GM18520 (cell line): Measurements from ENCODE around the gene YAP1.
"Not testable (repeated sequence)": the region's sequence is repeated elsewhere in the genome, so short reads cannot be mapped to it uniquely, and the experiment has no call there.

Experiments
- ATAC-seq: cut with Tn5 transposase; IDR thresholded peaks from one replicate; pipeline ENCODE4 v1.9.1; 2021; ENCODE audit not compliant: unreplicated experiment

Gene YAP1

GRCh38 chr11:102238391-102238821 is 128.2 kb downstream of the YAP1 start:
- ATAC-seq, result no peak

DNA sequence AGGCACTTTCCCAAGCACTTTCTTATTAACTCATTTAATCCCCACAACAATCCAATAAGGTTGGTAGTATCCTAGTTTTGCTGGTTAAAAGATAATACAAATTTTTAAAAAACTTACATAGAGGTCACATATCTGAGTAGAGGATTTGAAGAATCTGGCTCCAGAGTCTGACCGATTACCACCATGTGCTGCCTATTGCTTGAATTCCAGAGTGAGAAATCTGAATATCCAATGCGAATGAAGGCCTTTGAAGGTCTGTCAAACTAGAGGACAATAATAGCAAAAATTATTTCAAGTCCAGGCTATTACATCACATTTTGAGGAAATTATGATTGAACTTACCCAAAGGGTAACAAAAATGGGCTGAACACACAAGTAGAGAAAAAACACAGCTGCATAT is 129.2 kb downstream of the YAP1 start:
- ATAC-seq, result no peak

DNA sequence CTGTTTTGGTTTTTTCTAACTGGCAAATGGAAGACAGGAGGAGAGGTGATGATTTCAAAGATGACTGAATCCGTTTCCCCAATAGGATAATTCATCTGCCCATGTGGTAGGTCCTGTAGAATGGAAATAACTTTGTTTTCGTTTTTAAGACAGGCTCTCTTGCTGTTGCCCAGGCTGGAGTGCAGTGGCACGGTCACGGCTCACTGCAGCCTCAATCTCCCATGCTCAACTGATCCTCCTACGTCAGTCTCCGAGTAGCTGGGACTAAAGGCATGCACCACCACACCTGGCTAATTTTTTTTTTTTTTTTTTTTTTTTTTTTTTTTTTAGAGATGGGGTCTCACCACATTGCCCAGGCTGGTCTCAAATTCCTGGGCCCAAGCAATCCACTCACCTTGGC is 129.7 kb downstream of the YAP1 start:
- no peak for ATAC-seq

GRCh38 chr11:102240502-102240901 is 130.3 kb downstream of the YAP1 start:
- peak; percentile 41 for ATAC-seq

DNA sequence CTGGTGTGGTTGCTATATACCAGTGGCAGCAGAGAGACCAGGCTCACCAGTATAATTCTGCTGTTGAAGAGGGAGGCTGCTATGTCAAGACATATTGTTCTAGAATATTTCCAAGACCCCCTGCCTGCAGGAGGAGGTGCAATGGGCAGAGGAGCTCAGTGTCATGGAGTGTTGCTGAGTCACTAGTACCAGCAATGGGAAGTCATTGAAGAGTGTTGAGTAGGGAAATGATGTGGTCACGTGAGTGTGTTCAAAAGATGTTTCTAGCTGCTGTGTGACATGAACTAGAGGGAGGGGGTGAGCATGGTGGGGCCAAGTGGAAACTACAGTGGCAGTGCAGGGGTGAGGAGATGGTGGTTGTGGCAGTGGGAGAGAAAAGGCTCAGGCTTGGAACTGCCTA is 130.8 kb downstream of the YAP1 start:
- ATAC-seq, result no peak

DNA sequence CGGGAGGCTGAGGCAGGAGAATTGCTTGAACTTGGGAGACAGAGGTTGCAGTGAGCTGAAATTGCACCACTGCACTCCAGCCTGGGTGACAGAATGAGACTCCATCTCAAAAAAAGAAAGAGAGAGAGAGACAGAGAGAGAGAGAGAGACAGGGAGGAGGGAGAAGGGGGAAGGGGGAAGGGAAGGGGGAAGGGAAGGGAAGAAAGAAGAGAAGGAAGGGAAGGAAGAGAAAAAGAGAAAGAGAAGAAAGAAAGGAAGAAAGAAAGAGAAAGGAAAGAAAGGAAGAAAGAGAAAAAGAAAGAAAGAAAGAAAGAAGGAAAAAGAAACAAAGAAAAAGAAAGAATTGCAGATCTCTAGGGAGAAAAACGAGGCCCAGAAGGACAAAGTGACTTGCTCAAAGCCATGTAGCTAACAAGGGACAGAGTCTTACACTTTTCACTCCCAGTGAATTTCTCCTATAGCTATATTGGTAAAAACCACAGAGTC is 133.2 kb downstream of the YAP1 start:
- ATAC-seq, result no peak

DNA sequence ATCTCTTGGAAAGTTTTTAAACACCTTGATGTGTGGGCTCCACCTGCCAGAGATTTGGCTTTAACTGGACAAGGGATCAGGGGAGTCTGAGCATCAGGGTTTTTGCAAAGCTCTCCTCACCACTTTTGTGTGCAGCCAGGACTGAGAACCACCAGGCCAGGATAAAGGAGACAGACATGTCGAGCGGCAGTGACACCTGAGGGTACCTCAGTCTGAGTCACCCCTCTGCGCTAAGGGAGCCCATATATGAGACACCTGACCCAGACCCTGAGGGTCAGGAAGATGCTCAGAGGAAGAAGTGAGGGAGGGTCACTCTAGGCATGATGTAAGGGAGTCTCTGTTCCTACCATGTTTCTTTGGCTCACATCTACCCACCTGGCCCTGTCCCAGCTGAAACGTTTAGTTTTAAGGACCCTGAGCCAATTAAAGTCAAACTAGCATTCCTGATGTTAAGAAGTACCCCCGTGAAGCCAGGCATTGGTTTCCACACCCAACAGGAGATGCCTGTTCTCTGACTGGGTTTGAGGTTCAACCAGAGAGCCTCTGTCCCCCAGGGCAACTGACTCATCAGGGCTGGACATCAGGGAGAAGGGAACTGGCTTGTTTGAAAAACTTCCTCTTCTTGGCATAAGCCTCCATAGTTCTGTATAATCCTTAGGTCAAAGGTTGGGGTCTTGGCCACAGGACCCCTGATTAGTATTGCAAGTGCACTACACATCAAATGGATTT is 134.6 kb downstream of the YAP1 start:
- ATAC-seq, result no peak

DNA sequence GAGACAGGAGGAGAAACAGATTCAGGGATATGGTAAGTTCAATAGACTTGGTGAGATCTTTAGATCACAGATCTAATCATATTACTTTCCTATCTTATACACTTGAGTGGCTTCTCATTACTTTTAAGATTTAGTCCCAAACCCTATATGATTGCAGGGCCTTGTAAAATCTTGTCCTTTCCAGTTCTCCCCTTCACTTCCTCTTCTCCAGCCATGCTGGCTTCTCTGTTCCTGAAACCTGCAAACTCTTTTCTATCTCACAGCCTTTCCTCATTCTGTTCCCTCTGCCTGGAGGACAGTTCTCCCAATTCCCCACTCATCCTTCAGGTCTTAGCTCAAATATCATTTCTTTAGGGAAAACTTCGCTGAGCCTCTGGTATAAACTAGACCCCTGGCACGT is 141.2 kb downstream of the YAP1 start:
- no peak for ATAC-seq

GRCh38 chr11:102252339-102252891 is 142.2 kb downstream of the YAP1 start:
- ATAC-seq, result no peak

GRCh38 chr11:102253020-102253715 is 142.9 kb downstream of the YAP1 start:
- ATAC-seq, result no peak

GRCh38 chr11:102254047-102254446 is 143.8 kb downstream of the YAP1 start:
- ATAC-seq, result no peak

DNA sequence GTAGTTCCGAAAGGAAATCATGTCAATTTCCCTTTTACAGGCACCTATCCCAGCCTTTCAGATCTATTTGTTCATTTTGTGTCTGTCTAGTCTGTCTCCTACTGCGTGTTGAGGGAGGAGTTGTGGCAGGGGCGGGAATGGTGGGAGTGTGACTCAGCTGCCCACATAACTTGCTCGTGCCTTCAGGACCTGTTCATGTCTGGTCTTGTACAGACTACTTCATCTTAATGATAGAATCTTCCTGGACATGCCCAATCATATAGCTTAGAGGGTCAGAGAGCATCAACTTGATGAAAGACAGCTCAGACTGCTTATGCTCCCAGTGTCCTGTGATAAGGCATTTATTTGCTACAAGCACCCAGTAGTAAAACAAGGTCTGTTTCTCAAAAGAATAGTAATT is 146.0 kb downstream of the YAP1 start:
- no peak for ATAC-seq

GRCh38 chr11:102260241-102260640 is 150.0 kb downstream of the YAP1 start:
- ATAC-seq, result no peak

- no peak for ATAC-seq
Observed at GRCh38 chr11:102263379-102264003, 153.2 kb downstream of the YAP1 start.

GRCh38 chr11:102264704-102265103 is 154.5 kb downstream of the YAP1 start:
- ATAC-seq, result not testable (repeated sequence)

DNA sequence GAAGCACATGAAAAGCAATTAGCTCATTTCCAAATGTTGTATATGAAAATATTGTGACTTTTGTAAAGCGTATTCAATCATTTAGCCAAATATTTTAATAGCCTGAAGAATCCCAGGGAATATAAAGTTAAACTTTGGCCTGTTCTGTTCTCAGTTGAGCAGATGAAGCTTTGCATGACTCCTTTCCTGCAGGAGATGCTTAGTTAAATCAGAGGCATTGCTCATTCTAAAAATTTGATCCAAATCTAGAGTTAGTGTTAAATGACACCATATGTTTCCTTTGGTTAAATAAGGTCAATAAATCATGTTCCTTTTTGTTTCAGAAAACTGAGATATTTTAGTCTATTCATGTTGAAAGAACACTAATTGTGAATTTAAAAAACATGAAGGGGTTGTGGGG is 155.9 kb downstream of the YAP1 start:
- no peak for ATAC-seq

GRCh38 chr11:102267609-102268008 is 157.4 kb downstream of the YAP1 start:
- no peak for ATAC-seq

GRCh38 chr11:102268083-102268984 is 158.1 kb downstream of the YAP1 start:
- peak; percentile 87 for ATAC-seq

- ATAC-seq, result no peak
Observed at GRCh38 chr11:102268985-102269470, 158.8 kb downstream of the YAP1 start.

- no peak for ATAC-seq
Observed at GRCh38 chr11:102269927-102270326, 159.7 kb downstream of the YAP1 start.
